ENCODE measurements around the gene LYRM1.
"Not testable (repeated sequence)": the region's sequence is repeated elsewhere in the genome, so short reads cannot be mapped to it uniquely, and the experiment has no call there.

LYRM1 gene

DNA sequence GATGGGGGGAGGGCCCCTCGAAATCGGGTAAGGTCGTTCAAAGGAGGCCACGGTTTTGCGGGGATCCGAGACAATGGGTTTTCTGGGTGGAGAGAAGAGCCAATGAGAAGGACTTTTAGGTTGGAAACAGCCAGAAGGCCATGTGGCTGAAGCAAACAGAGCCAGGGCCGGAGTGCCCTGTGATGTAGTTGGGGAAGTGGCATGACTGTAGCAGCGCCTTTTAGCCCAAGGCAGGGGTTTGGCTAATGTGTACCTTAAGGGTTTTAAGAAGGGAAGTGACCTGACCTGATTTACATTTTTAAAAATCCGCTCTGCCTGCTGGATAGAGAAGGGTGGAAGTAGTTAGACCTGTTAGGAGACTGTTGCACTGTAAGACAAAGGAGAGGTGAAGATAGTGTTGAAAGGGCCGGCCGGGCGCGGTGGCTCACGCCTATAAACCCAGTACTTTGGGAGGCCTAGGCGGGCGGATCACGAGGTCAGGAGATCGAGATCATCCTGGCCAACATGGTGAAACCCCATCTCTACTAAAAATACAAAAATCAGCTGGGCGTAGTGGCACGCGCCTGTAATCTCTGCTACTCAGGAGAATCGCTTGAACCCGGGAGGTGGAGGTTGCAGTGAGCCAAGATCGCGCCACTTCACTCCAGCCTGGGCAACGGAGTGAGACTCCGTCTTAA lies 1.0 kb downstream of the LYRM1 start:
- DNase-seq (ENCODE audit: low read depth in 2 of 3, low spot score in 1 of 3) = no peak

DNA sequence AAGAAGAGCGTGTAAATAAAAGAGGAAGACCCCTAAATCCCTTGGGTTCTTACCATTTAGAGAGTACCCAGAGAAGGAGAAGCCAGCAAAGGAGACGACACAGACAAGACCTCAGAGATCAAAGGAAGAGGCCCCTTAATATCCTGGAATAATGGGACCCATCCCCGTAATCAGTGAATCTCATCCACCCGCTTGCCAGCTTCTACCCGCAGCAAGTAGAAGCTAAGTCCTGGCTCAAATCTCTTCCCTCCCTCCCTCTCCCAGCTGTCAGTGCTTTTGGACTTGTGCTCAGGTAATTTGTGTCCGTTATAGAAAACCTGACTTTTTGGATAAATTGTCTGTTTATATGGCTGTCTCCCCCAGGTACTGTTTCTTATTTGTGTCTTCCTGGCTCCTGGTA lies 1.9 kb downstream of the LYRM1 start:
- no peak for DNase-seq (ENCODE audit: low read depth in 2 of 3, low spot score in 1 of 3)

DNA sequence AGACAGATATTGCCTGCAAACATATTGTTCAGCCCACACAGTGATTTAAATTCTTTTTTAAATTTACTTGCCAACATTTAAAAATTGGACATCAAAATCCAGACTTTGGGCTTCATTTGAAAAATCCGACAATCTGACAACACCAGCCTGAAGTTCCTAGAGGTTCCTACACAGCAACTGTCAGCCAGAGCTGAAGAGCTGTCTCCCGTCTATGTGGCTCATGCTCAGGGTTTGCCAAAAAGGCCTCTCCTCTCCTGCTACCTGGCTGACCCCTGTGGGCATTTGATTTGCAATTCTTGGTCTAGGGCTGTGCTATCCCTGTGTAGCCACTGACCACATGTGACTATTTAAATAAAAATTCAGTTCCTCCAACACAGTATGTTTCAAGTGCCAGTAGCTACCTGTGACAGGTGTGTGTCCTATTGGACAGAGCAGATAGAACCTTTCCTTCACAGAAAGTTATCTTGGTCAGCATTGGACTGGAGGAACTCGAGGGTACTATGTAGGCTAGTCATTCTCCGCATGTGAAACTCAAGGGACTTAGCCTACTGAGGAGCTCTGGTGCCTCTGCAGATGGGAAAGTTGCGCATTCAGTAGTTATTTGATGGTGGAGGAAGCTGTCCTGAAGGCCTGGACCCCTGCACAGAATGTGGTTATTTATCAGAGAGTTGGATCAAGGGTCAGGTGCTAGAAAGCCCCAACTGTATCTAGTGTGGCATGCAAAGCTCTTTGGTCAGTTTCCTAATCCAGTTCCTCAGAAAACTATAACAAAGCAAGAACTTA lies 2.7 kb downstream of the LYRM1 start:
- DNase-seq (ENCODE audit: low read depth in 2 of 3, low spot score in 1 of 3) = no peak

DNA sequence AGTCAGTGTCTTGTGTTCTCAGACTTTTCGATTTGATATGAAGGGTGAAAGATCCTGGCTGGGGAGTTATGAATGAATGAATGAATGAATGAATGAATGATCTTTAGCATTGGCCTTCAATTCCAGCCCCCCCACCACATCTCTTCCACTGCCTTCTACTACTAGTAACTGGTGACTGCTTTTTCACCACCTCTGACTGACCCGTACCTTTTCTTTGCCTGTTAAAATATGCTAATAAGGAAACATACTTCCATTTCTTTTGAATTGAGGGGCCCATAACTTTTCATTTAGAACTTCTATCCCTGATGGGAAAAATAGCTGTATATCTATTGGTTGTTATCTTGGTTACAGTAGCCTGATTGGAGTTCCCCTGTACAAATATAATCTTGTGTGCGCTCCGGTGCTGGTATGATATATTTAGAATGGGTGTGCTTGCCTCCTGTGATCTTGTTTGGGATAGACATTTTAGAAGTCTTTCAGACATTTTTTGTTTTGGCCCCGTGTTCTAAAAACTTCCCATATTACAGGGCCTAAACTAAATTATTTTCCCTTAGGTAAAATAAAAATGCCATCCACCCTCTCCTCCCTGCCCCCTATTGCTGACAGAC lies 3.4 kb downstream of the LYRM1 start:
- no peak for DNase-seq (ENCODE audit: low read depth in 2 of 3, low spot score in 1 of 3)

DNA sequence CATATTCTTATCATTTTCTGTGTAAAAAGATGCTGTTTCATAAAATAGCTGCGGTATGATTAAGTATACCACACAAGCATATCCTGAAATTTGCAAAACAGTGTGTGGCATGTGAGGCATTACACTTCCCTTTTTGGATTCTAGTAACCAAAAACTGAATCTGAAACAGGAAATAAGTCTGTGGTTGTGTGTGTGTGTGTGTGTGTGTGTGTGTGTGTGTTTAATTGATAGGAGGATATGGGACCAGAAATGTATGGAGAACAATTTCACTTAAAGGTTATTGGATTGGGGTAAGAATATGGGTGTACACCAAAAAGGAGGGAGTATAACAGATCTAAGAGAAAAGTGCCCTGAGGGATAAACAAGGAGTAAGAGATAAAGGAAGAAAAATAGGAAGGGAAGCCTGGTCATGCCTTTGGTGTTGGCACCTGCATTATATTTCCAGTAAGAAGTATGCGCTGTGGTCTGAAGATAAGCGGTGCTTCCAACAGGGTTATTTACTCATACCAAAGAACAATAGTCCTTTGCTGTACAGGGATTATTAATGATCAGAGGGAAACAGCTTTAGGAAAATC lies 4.0 kb downstream of the LYRM1 start:
- no peak for DNase-seq (ENCODE audit: low read depth in 2 of 3, low spot score in 1 of 3)

DNA sequence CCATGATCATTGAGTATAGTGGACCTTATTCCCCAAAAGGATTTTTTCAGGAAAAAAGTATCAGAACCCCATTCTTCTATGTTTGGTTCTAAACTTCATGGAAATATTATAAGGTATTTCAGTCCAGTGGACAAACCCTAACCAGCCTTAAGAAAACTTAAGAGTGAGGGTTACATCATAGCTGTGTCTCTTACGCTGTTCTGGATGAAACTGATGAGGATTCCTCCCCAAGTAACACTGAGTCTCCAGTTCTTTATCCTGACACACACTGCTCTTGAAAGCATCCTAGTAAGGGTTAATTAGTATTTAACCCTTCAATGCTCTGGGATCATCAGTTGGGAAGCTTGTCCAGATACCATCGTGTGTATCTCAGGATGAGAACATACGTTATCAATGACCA lies 5.0 kb downstream of the LYRM1 start:
- no peak for DNase-seq (ENCODE audit: low read depth in 2 of 3, low spot score in 1 of 3)

DNA sequence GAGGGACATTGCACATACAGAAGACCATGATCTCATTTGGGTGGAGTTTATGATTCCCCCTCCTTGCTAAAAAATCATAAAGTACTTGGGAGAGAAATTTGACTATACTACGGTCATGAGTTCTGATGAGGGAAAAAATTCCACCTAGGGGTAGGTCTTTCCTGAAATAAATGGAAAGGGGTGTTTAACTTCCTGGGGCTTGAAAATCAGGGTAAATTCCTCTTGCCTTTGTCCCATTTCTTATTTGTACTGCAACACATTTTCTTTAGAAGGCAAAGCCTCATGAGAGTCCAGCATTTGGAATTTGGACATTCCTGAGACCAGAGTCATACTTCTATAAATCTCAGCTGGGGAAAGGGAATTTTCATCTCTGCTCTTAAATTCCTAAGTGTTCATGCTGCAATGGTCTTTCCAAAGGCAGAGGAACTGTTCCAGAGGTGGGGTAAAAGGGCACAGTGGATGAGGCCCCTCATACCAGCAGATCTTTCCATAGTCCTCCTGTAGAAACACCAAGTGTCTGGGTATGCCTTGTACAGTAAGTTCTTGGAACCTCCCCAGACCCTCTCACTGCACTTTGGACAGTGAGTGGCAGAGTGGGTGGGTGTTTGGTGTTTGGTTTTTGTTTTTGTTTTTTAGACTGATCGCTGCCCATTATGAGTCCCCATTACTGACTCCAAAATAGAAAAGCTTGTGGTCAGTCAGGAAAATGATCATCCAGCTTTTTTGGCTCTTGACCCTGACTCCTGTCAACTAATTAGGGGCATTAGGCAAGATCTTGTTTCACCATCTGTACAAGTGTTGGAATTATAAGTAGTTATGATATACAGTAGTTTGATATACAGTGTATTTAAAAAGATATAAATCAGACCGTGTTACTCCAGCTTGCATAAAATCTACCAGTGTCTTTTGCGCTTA lies 6.0 kb downstream of the LYRM1 start:
- DNase-seq (ENCODE audit: low read depth in 2 of 3, low spot score in 1 of 3) = no peak

DNA sequence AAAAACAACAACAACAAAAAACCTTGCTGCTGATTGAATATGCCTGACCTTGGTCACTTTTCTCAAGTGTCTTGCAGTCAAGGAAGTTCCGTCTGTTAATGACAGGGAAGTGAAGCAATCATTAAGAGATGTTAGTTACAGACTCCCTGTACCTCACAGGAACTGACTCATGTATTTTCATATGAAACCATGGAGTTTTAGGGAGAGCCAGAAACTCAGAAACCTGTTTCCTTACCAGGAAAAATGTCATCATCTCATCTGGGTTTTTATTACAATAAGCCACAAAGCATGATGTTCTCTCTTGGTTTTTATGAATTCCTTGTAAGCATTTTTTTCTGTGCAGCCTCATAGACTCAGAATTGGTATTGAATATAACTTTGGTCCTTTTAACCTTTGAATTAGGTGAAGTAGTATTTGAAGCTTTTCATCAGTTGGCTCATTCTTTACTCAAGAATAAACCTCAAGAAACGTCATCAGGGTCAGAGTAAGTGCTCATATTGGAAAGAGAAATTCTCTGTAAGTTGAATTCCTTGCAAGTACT lies 10.3 kb downstream of the LYRM1 start:
- no peak for DNase-seq (ENCODE audit: low read depth in 2 of 3, low spot score in 1 of 3)

DNA sequence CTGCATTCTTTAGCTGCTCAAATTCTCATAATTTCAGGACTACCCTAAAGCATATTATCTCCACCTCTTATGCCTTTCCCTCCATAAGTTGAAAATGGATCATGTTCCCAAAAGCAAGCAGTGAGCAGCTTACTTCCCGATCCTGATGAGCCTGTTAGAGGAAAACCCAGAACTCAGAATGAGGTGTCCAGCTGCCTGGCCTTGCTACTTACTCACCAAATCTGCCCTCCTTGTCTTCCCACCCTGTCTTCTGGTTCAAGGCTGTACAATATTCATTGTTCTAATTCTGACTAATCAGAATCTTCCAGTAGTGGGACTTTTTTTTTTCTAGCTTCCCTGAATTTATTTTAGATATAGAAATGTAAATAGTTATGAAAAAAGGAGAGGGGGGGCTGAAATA lies 10.8 kb downstream of the LYRM1 start:
- DNase-seq (ENCODE audit: low read depth in 2 of 3, low spot score in 1 of 3) = no peak

DNA sequence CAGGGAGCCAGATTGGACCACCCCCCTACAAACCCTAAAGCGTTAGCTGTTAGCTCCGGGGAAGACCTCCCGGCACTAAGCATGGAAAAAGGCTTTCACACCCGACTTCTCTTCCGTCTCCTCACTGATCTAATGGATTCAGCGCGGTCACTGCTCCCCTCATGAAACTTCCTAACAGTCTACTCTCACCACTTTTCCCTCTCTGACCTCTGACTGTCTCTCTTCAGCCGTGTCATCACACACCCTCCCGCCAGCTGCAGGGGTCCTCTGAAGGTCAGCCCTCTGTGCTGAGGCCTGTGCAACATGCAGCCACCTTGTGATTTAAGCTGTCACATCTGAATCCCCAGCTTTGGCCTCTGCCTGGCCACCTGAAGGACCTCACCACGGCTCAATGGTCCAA lies 15.7 kb downstream of the LYRM1 start:
- DNase-seq (ENCODE audit: low read depth in 2 of 3, low spot score in 1 of 3) = no peak

DNA sequence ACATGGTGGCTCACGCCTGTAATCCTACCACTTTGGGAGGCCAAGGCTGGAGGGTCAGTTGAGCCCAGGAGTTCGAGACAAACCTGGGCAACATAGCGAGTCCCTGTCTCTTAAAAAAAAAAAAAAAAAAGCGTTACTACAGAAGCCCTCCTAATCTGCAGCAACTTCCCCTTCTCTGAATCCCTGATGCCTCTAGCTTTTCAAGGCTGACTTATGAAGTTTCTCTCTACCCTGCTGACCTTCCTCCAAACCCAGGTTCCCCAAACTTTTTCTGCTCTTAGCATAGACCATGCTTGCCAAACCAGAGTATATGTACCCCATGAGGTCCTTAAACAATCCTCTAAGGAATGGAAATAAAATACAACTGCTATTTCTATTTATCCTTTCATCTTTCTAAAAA lies 16.4 kb downstream of the LYRM1 start:
- DNase-seq (ENCODE audit: low read depth in 2 of 3, low spot score in 1 of 3) = no peak

DNA sequence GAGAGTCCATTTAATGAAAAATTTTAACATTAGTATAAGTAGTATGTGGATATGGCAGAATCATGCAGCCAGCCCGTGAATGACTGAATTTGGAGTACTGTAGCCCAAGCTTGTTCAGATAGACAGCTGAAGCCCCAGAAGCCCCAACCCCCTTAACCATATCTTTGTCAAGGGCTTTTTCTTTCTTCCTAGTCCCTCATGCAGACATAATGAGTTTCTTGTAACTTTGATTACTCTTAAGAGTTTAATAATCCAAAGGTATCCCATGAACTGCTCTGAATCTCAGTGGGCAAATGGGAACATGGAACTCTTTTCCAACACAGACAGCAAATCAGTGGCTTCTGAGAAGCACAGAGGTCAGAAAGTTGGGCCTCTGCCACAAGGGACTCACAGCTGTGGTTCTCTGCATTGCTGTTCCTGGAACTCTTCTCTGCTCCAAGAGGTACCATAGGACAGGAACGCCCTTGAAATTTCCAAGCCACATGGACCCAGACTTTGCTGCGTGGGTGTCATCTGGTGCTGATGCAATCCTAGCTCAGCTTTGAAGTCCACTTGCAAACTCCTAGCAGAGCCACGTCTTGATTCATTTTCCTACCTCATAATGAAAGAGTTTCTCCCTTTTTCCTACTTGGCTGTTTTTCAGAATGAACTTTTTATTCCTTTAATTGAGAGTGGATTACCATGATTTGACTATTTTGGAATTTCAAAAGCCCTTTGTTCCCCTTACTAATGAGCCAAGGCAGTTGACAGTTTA lies 18.1 kb downstream of the LYRM1 start:
- no peak for DNase-seq (ENCODE audit: low read depth in 2 of 3, low spot score in 1 of 3)

DNA sequence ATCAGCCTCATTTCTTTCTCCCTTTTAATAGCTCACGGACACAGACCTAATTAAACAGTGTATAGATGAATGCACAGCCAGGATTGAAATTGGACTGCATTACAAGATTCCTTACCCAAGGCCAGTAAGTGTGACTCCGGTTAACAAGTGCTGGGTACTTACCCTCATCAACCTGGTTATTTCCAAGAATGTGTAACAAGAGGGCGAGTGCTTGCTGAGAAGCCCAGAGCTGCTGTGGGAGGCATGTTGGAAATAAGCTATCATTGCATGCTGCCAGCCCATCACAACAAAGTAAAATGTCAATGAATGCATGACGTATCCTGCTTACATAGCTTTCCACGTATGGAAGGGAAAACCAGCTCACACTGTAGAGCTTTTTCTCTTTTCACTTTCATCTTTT lies 19.5 kb downstream of the LYRM1 start:
- DNase-seq (ENCODE audit: low read depth in 2 of 3, low spot score in 1 of 3) = no peak

DNA sequence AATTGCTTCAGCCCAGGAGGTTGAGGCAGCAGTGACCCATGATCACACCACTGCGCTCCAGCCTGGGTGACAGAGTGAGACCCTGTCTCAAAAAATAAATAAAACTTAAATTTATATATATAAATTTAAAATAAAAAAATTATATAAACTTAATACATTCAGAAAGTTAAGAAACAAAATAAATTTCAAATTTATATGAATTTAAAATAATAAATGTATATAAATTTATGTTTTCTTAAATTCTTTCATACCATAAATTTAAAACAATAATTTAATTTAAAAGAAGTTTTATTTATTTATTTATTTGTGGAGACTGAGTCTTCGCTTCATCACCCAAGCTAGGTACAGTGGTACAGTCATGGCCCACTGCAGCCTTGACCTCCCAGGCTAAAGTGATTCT lies 20.2 kb downstream of the LYRM1 start:
- DNase-seq (ENCODE audit: low read depth in 2 of 3, low spot score in 1 of 3) = no peak

DNA sequence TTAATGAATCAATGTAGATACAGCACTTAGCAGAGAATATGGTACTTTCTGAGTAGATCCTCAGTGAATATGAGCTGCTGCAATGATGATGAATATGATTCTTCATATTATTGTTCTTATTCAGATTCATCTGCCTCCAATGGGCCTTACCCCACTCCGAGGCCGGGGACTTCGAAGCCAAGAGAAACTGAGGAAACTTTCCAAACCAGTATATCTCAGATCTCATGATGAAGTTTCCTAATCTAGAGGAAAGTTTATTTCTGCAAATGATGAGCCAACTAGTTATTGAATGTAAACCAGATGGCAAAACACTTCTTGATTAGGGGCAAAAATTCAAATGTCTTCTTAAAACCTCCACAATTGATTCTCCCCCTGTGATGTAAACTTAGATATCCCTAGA lies 23.3 kb downstream of the LYRM1 start:
- DNase-seq (ENCODE audit: low read depth in 2 of 3, low spot score in 1 of 3) = no peak

DNA sequence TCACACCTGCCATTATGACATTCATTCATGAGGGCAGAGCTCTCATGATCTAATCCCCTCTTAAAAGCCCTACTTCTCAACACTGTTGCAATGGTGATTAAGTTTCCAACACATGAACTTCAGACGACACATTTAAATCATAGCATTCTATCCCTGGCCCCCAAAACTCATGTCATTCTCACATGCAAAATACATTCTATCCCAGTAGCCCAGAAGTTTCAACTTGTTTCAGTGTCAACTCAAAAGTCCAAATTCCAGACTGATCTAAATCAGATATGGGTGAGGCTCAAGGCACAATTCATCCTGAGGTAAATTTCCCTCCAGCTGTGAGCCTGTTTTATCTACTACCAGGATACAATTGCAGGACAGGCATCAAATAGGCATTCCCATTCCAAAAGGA lies 25.2 kb downstream of the LYRM1 start:
- DNase-seq (ENCODE audit: low read depth in 2 of 3, low spot score in 1 of 3) = no peak

DNA sequence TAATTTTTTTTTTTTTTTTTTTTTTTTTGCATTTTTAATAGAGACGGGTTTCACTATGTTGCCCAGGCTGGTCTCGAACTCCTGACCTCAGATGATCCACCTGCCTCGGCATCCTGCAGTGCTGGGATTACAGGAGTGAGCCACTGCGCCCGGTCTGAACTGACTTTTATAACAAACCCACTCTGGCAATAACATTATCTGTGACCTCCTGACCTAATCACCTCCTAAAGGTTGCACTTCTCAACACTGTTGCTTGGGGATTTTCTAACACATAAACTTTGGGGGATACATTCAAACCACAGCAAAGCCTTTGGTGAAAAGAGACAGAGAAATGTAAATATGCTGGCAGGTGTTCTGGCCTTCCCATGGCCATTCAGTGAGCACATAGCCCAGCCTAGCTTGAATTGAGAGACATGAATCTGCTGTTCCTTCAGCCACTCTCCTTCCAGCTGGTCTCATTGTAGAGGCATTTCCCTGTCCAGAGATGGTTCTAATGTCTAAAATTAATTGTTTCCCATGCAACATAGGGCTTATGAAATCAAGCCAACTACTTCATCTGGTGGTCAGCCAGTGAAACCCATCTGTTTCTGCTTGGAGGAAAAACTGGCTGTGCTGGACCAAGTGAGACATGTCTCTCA lies 28.3 kb downstream of the LYRM1 start:
- no peak for DNase-seq (ENCODE audit: low read depth in 2 of 3, low spot score in 1 of 3)

DNA sequence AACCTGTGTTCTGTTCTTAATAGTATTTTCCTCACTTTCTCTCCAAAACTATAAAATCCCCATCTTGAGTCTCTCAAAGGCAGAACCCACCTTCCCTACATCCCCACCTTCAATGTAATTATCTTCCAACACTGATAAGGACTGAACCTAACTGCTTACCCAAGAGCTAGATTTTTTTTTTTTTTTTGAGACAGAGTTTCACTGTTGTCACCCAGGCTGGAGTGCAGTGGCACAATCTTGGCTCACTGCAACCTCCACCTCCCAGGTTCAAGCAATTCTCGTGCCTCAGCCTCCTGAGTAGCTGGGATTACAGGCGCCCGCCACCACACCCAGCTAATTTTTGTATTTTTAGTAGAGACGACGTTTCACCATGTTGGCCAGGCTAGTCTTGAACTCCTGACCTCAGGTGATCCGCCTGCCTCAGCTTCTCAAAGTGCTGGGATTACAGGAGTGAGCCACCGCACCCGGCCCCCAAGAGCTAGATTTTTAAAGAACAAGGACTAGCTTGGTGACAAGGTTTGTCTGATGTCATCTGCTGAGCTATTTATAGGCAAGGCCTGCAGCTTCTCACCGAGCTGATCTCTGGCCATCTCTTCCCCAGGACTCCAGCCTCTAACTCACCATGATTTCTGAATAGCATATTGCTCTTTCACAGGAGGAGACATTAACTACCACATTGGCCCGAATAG lies 29.2 kb downstream of the LYRM1 start:
- DNase-seq (ENCODE audit: low read depth in 2 of 3, low spot score in 1 of 3) = not testable (repeated sequence)

DNA sequence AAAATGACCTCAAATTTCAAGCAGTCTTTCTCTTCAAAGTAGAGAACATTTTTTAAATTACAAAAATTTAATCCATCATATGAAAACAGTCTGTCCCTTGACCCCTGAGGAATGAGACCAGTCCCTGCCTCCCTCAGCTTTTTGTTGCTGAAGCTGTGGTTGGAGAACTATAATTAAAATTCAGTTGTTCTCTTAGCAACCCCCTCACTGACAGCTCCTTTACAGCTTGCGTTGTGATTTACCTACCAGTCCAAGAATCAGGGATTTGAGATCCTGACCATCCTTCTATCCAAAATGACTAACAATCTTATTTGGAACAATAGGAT lies 29.8 kb downstream of the LYRM1 start:
- no peak for DNase-seq (ENCODE audit: low read depth in 2 of 3, low spot score in 1 of 3)
